H9 (cell line): ENCODE data around the gene AASS. TPM values are rescaled to one million over a fixed set of nuclear protein-coding genes. Genes with fewer than 3 reads are reported as not detected.

ENCODE experiments used
- DNase-seq: peaks from one replicate; pipeline ENCODE4 v3.0.0-alpha.2; 2017
- H2AFZ ChIP-seq: one replicate; pipeline ENCODE4 v1.6.1; 2013; ENCODE audit warnings: mild to moderate bottlenecking, low read length, control low read depth, moderate library complexity
- H2AK5ac ChIP-seq: 2 replicates; pipeline ENCODE4 v1.6.1; 2013; ENCODE audit warnings: low read length, control low read depth, mixed read lengths; ENCODE audit not compliant: insufficient read length
- H2BK120ac ChIP-seq: one replicate; pipeline ENCODE4 v1.6.1; 2013; ENCODE audit warnings: low read depth, mild to moderate bottlenecking, low read length, control low read depth, inconsistent platforms; ENCODE audit not compliant: poor library complexity, severe bottlenecking
- H2BK12ac ChIP-seq: 2 replicates; pipeline ENCODE4 v1.6.1; 2013; ENCODE audit warnings: low read length, control low read depth, mixed read lengths, low read depth; ENCODE audit not compliant: insufficient read length
- H2BK15ac ChIP-seq: 2 replicates; pipeline ENCODE4 v1.6.1; 2013; ENCODE audit warnings: low read depth, low read length, control low read depth
- H2BK20ac ChIP-seq: one replicate; pipeline ENCODE4 v1.6.1; 2013; ENCODE audit warnings: low read depth, mild to moderate bottlenecking, low read length, control low read depth, inconsistent platforms; ENCODE audit not compliant: poor library complexity, severe bottlenecking
- H2BK5ac ChIP-seq: 2 replicates; pipeline ENCODE4 v1.6.1; 2013; ENCODE audit warnings: low read length, control low read depth, mixed read lengths; ENCODE audit not compliant: insufficient read length
- H3K14ac ChIP-seq: 2 replicates; pipeline ENCODE4 v1.6.1; 2013; ENCODE audit warnings: low read length, control low read depth; ENCODE audit not compliant: insufficient read depth
- H3K18ac ChIP-seq: 2 replicates; pipeline ENCODE4 v1.6.1; 2013; ENCODE audit warnings: low read depth, mild to moderate bottlenecking, mixed read lengths, low read length, control low read depth; ENCODE audit not compliant: insufficient read length
- H3K23ac ChIP-seq: 2 replicates; pipeline ENCODE4 v1.6.1; 2013; ENCODE audit warnings: low read length, control low read depth, mixed read lengths, low read depth; ENCODE audit not compliant: insufficient read length
- H3K23me2 ChIP-seq: 2 replicates; pipeline ENCODE4 v1.6.1; 2013; ENCODE audit warnings: low read depth, mild to moderate bottlenecking, mixed read lengths, low read length, control low read depth; ENCODE audit not compliant: insufficient read length, poor library complexity, severe bottlenecking
- H3K27ac ChIP-seq: 2 replicates; pipeline ENCODE4 v1.5.1; 2013; ENCODE audit warnings: low read length, control low read depth, mixed read lengths, low read depth; ENCODE audit not compliant: insufficient read length
- H3K27me3 ChIP-seq: 2 replicates; pipeline ENCODE4 v1.6.1; 2013; ENCODE audit warnings: low read length, control low read depth, inconsistent platforms; ENCODE audit not compliant: insufficient read depth
- H3K4ac ChIP-seq: 2 replicates; pipeline ENCODE4 v1.6.1; 2013; ENCODE audit warnings: low read depth, mild to moderate bottlenecking, control low read depth, inconsistent platforms, low read length, moderate library complexity
- H3K4me1 ChIP-seq: 2 replicates; pipeline ENCODE4 v1.6.1; 2013; ENCODE audit warnings: low read length, control low read depth, inconsistent platforms; ENCODE audit not compliant: insufficient read depth
- H3K4me2 ChIP-seq: 2 replicates; pipeline ENCODE4 v1.6.1; 2013; ENCODE audit warnings: low read length, control low read depth, mixed read lengths; ENCODE audit not compliant: insufficient read length, insufficient read depth
- H3K56ac ChIP-seq: 2 replicates; pipeline ENCODE4 v1.6.1; 2013; ENCODE audit warnings: low read depth, mild to moderate bottlenecking, mixed read lengths, low read length, control low read depth; ENCODE audit not compliant: insufficient read length
- H3K79me1 ChIP-seq: 2 replicates; pipeline ENCODE4 v1.6.1; 2013; ENCODE audit warnings: low read depth, mild to moderate bottlenecking, moderate library complexity, low read length, control low read depth, inconsistent platforms; ENCODE audit not compliant: insufficient read depth, poor library complexity, severe bottlenecking
- H3K79me2 ChIP-seq: 2 replicates; pipeline ENCODE4 v1.6.1; 2013; ENCODE audit warnings: low read length, control low read depth, inconsistent platforms; ENCODE audit not compliant: insufficient read depth
- H3K9ac ChIP-seq: 2 replicates; pipeline ENCODE4 v1.6.1; 2013; ENCODE audit warnings: low read length, control low read depth, mixed read lengths; ENCODE audit not compliant: insufficient read length; ENCODE audit errors: extremely low read depth
- H3K9me3 ChIP-seq: one replicate; pipeline ENCODE4 v1.6.1; 2013; ENCODE audit warnings: low read depth, low read length, inconsistent platforms; ENCODE audit not compliant: control insufficient read depth
- H3T11ph ChIP-seq: one replicate; pipeline ENCODE4 v1.6.1; 2013; ENCODE audit warnings: mild to moderate bottlenecking, low read length, control low read depth, inconsistent platforms
- H4K20me1 ChIP-seq: one replicate; pipeline ENCODE4 v1.6.1; 2013; ENCODE audit not compliant: control insufficient read depth, insufficient read length, insufficient read depth
- H4K5ac ChIP-seq: 2 replicates; pipeline ENCODE4 v1.6.1; 2013; ENCODE audit warnings: low read depth, mild to moderate bottlenecking, mixed read lengths, low read length, control low read depth; ENCODE audit not compliant: insufficient read length
- H4K8ac ChIP-seq: replicated peaks from 2 replicates; pipeline ENCODE4 v1.6.1; 2013; ENCODE audit warnings: low read length, control low read depth, mixed read lengths, low read depth; ENCODE audit not compliant: insufficient read length
- H4K91ac ChIP-seq: 2 replicates; pipeline ENCODE4 v1.6.1; 2013; ENCODE audit warnings: low read depth, mild to moderate bottlenecking, moderate library complexity, mixed read lengths, low read length, control low read depth; ENCODE audit not compliant: insufficient read length
- H3K27ac Mint-ChIP-seq, 3 experiments: 2 replicates in 2 of 3; 3 replicates in 1 of 3; pipeline ENCODE4 v1.8.0; 2020 to 2021; ENCODE audit warnings: mixed read lengths in 3 of 3, mild to moderate bottlenecking in 1 of 3, moderate library complexity in 1 of 3
- H3K27me3 Mint-ChIP-seq: 2 replicates; pipeline ENCODE4 v1.8.0; 2021; ENCODE audit warnings: low read depth, mild to moderate bottlenecking, moderate library complexity, mixed read lengths
- H3K36me3 Mint-ChIP-seq, 3 experiments: 2 replicates in 2 of 3; 3 replicates in 1 of 3; pipeline ENCODE4 v1.8.0; 2020 to 2021; ENCODE audit warnings: low read depth in 3 of 3, mixed read lengths in 3 of 3; ENCODE audit not compliant: insufficient read depth in 1 of 3
- H3K4me1 Mint-ChIP-seq, 2 experiments: 2 replicates each; pipeline ENCODE4 v1.8.0; 2020; ENCODE audit warnings: mixed read lengths in 2 of 2
- H3K4me3 Mint-ChIP-seq, 2 experiments: 2 replicates in 1 of 2; 3 replicates in 1 of 2; pipeline ENCODE4 v1.8.0; 2020 to 2021; ENCODE audit warnings: mild to moderate bottlenecking in 2 of 2, mixed read lengths in 2 of 2, moderate library complexity in 1 of 2
- H3K9me3 Mint-ChIP-seq, 2 experiments: 2 replicates in 1 of 2; 3 replicates in 1 of 2; pipeline ENCODE4 v1.8.0; 2020; ENCODE audit warnings: mild to moderate bottlenecking in 2 of 2, mixed read lengths in 2 of 2, moderate library complexity in 1 of 2
- CTCF ChIP-seq: fragments of 200-600 bp; sonication (generic); conservative IDR thresholded peaks from 3 replicates; pipeline ENCODE4 v1.8.0; 2021; ENCODE audit warnings: antibody characterized with exemption, mild to moderate bottlenecking
- WGBS: extraction: QIAGEN DNeasy Blood & Tissue Kit; methylation state at CpG from one replicate; pipeline ENCODE4 v1.1.7; 2013; ENCODE audit warnings: missing lambda C conversion rate, low lambda C conversion rate, mixed read lengths; ENCODE audit not compliant: insufficient read length; ENCODE audit errors: extremely low coverage; 5-methylcytosine and 5-hydroxymethylcytosine counted together
- total RNA-seq: library from RNA; stranded (reverse); gene quantifications from 2 replicates; pipeline ENCODE4 v1.2.1, GENCODE V29; 2021

The AASS gene
- total RNA-seq, 1 experiment from 2014 or later: 398 TPM

- TF ChIP-seq CTCF: no peak
- Histone ChIP-seq H2BK120ac (no peak overlapping the region), H3K27ac (no peak overlapping the region), H3K9ac (no peak overlapping the region), H2BK12ac (no peak overlapping the region), H3K14ac (no peak overlapping the region), H2AK5ac (no peak overlapping the region), H3K4me2 (no peak overlapping the region), H4K91ac (no peak overlapping the region), H4K20me1 (no peaks in the 10 kb centered on the region), H2AFZ (no peak overlapping the region), H2BK20ac (no peak overlapping the region), H3K27me3 (no peaks in the 10 kb centered on the region), H3K23me2 (no peaks in the 10 kb centered on the region), H3K79me2 (peaks cover 55% of the 10 kb centered on the region), H3K4ac (no peak overlapping the region), H3K4me1 (no peaks in the 10 kb centered on the region), H4K5ac (no peak overlapping the region), H2BK5ac (no peak overlapping the region), H2BK15ac (no peak overlapping the region), H3K79me1 (peaks cover 5% of the 10 kb centered on the region), H3T11ph (no peak overlapping the region), H3K56ac (no peak overlapping the region), H4K8ac (no peak overlapping the region), H3K18ac (no peak overlapping the region), H3K23ac (no peak overlapping the region), H3K9me3 (no peaks in the 10 kb centered on the region)
- Mint-ChIP-seq H3K27ac (peak overlapping the region in 1 of 3 experiments; percentile 69; a peak in 1 of 7 replicates), H3K4me3 (no peak overlapping the region), H3K4me1 (peaks cover 21 to 38% of the 10 kb centered on the region in 2 experiments), H3K36me3 (peaks cover 29 to 79% (median 65%) of the 10 kb centered on the region in 3 experiments), H3K27me3 (no peaks in the 10 kb centered on the region), H3K9me3 (peaks cover 0 to 3% of the 10 kb centered on the region in 2 experiments; a peak in 2 of 5 replicates)
- DNase-seq: no peak
- WGBS: no CpG with 5 or more reads among the region's 2 CpGs
Measured at GRCh38 chr7:122132341-122132740, 11.7 kb downstream of the AASS start.
